ENCODE measurements around the gene DECR2.

DECR2 gene

DNA sequence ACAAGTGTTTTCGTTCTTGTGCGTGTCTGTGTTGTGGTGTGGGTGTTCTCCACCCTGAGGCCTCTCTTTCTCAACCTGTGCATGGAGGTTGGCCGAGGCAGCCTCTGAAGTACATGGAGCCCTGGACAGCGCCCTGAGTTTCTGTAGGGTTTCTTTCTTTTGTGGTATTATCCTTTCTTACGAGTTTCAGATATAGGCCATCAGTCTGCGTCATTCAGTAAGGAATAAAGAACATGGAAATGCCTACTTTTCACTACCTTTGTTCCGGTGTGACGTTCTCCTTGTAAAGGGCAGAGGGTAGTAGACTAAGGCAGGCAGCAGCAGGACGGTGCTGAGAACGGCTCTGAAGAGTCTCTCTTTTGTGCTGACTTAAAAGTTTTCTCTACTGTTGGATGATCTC is 42.3 kb downstream of the DECR2 start:
- DNase-seq (ENCODE audit: low read depth) = no peak

DNA sequence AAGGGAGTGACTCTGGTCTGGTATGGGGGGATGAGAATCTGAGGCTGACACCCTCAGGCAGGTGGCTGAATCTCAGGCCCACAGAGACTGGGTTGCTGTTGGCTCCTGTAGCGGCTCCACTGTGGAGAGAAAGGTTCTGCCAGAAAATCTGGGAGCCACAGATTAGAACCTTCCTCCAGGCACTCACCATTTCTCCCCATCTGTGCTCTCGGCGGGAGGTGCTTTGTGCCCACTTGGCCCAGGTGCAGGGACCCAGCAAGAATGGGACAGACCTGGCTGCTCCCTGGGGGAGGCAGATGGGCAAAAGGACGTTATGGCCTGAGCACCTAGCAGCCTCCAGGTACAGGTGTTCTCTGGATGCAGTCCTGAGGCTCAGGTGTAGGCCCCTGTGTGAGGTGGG is 43.9 kb downstream of the DECR2 start:
- DNase-seq (ENCODE audit: low read depth) = no peak

DNA sequence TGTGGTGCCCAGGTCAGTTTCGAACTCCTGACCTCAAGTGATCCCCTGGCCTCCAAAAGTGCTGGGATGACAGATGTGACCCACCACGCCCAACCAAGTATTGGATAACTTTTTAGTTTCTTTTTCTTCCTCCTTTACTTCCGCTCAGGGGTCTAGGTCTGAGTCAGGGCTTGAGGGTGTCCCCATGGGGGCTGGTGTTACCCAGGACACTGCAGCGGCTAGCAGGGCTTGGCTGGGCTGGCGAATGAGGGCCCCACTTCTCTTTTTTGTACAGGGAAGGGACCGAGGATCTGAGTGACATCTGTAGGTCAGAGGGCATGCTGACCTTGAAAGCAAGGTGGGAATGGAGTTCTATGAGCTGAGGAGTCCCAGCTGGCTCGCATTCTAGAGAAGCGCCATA is 48.7 kb downstream of the DECR2 start:
- DNase-seq (ENCODE audit: low read depth) = no peak

DNA sequence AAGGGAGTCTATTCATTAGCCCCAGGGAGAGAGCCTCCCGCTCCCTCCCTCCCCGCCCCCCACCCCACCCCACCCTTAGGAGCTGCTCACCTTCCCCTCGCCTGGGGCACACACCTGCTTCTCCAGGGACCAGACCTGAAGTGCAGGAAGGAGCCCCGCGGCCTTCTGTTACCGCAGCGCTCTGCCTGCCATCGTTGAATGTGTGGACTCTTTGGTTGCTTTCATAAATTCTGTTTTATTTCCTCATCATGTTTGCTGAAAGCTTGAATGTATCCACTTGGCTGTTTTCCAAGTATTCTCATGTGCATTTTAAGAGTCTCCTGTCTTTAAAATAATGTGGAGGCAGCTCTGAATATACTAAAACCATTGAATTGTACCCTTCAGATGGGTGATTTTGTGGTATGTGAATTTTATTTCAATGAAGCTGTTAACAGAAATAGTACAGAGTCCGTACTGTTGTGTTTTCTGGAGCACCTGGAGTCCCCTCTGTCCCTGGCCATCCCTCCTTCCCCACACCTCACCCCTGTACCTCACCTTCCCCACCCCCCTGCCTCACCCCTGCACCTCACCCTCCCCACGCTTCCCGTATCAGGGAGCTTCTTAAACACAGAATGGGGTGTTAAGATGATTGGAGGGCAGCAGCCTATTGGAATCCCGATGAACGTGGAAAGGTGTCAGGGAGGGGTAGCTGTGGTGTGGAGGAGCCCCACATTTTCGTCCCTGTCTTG is 49.3 kb downstream of the DECR2 start:
- DNase-seq (ENCODE audit: low read depth) = no peak

DNA sequence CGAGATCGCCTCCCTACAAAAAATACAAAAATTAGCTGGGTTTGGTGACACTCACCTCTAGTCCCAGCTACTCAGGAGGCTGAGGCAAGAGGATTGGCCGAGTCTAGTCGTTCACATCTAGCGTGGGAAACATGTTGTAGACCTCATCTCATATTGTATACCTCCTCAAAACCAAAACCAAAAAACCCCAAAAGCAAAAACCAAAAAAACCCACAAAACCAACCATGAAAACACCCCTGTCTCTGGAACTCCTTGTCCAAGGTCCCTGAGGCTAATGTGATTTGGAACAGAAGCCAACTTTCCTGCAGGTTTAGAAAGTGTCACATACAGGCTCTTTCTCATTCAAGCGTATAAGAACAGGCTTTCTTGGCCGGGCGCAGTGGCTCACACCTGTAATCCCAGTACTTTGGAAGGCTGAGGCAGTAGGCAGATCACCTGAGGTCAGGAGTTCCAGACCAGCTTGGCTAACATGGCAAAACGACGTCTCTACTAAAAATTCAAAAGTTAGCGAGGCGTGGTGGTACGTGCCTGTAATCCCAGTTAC is 52.8 kb downstream of the DECR2 start:
- no peak for DNase-seq (ENCODE audit: low read depth)

DNA sequence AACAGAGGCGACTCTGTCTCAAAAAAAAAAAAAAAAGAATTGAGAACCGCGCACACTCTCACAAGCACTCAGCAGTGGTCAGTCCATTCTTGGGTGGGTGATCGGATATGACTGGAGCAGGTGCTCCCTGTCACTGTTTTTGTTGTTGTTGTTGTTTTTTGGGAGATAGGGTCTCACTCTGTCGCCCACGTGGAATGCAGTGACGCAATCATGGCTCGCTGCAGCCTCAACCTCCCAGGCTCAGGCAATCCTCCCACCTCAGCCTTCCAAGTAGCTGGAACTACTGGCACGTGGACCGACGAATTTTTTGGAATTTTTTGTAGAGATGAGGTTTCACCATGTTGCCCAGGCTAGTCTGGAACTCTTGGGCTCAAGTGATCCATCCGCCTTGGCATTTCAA is 53.8 kb downstream of the DECR2 start:
- DNase-seq (ENCODE audit: low read depth) = no peak

DNA sequence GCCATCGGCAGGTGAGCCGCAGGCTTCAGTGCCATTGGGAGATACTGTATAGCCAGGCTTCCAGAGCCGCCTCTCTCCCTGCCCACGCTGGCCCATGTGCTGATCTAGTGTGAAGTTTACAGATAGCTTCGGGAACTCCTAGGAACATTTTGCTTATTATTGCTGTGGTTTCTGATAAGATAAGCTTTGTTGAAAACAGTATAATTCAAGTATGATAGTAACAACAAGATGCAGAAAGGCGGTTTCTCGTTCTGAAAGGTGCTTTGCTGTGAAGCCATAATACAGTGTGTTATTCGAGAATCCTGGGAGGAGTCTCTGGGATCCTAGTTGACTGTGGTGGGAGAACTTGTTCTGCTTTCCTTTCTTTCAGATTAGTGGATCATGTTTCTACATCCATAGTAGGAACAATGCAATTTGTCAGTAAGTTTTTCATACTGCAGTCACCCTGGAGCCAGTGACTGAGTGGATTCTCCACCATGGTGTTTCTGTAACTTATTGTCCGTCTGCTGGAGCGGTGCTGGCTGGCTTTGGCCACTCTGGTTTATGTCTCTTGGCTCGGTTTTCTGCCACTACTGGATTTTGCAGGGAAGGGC is 55.3 kb downstream of the DECR2 start:
- no peak for DNase-seq (ENCODE audit: low read depth)

DNA sequence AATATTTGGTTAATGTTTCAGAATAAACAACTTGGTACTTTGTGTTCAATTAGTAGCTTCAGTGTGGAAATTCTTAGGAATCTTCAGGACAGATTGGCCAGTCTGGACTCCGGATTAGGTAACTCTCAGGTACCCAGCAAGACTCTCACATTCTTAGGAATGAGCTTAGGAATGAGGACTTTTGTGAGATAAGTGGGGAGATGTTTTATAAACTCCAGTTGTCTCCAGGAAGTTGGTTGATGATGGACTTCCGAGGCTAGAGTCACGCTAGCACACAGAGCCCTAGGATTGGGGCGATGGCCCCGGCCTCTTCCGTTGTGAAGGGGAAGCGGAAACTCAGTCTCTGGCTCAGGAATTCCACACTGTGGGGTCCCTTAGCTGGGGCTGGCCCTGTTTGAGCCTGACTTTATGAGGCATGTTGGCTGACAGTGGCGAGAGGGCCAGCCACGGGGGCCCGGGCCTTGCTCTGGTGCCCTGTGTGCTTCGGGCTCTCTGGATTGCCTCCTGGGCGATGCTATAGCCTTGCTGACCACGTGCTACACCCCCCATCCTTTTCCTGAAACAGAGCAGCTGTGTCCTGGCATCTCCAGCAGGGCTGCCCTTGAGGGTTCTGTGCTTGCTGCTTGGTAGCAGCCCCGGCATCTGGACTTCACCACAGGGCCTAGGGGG is 56.2 kb downstream of the DECR2 start:
- no peak for DNase-seq (ENCODE audit: low read depth)

DNA sequence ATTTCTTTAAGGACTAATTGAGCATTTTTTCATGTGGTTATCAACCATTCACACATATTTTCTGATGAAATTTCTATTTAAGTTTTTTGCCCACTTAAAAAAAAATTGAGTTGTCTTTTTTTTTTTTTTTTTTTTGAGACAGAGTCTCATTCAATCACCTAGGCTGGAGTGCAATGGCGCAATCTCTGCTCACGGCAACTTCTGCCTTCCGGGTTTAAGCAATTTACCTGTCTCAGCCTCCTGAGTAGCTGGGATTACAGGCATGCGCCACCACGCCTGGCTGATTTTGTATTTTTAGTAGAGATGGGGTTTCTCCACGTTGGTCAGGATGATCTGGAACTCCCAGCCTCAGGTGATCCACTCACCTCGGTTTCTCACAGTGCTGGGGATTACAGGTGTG is 58.1 kb downstream of the DECR2 start:
- DNase-seq (ENCODE audit: low read depth) = no peak

DNA sequence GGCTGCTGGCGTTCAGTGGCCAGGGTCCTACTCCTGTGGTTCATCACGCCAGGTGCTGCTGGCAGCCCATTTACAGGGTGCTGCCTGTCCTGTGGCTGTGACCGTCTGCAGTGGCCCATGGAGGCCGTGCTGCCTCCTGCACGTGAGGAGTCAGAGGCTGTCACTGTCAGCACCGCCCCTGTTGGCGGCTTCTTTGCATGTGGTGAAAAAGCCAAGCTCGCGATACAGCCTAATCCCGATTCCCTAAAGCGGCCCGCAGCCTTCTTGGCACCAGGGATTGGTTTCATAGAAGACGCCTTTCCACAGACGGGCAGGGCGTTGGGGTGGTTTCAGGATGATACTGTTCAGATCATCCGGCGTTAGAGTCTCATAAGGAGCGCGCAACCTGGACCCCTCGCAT is 59.1 kb downstream of the DECR2 start:
- no peak for DNase-seq (ENCODE audit: low read depth)

All from CMK (cell line).